Amniotic epithelial cell (primary cell): ENCODE data around the gene KLK13.

Source experiments
- DNase-seq: peaks from one replicate; pipeline ENCODE4 v3.0.0-alpha.2; 2010; ENCODE audit warnings: low read depth

Gene KLK13

DNA sequence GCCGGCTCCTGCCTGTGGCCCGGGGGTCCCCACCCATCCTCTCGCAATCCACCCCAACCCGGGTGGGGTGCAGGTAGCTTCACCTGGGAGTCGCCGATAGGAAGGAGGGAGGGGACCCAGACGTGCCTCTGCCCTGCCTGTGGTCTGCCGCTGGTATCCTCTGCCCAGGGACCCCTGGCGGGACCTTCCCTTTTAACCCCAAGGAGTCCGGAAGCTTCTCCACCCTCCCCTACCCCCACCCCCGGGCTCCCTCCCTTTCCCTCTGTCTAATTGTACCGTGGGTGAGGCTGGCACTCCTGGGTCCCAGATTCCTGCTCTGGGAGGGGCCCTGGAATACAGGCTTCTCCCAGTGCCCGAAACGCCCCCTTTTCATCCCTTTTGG, 45.4 kb downstream of the KLK13 start, which contains the start of gene KLK10:
Gene KLK10 (minus strand): TSS at position 166 of the 382 bp plus-strand sequence. CDS start 579 bp downstream, outside the sequence.
- DNase-seq: no peak

DNA sequence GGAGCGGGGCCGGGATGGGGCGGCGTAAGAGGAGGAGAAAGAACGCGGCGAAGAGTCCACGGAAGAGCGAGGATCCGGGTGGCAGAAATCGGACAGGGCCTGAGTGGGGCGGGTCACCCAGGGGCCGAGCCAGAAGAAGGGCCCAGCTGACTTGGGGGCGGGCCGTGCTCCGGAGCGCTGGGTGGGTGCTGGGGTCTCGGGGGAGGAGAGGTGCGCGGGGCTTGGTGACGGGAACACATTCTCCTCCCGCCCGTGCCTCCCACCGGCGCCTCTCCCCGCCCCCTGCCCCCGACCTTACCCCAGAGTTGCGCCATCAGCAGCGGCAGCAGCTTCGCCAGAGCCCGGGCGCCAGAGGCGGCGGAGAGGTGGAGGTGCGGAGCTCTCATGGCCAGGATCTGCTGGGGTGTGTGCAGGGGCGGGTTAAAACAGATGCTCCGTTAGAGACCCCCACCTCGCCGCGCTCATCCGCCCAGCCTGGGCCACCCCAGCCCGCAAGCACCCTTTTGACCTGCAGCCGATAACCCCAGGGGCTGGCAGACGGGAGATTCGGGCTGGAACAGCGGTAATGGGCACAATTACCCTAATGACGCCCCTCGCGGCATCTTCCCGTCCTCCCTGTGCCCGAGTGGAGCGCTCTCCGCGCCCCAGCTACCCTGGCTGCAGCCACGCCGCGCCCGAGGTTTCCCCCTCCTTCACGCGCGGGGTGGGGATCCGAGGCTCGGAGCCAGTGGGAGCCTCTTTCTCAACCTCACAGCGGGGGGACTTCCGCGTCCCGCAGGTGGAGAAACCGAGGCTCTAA, 45.9 kb downstream of the KLK13 start:
- DNase-seq: peak; percentile 60

DNA sequence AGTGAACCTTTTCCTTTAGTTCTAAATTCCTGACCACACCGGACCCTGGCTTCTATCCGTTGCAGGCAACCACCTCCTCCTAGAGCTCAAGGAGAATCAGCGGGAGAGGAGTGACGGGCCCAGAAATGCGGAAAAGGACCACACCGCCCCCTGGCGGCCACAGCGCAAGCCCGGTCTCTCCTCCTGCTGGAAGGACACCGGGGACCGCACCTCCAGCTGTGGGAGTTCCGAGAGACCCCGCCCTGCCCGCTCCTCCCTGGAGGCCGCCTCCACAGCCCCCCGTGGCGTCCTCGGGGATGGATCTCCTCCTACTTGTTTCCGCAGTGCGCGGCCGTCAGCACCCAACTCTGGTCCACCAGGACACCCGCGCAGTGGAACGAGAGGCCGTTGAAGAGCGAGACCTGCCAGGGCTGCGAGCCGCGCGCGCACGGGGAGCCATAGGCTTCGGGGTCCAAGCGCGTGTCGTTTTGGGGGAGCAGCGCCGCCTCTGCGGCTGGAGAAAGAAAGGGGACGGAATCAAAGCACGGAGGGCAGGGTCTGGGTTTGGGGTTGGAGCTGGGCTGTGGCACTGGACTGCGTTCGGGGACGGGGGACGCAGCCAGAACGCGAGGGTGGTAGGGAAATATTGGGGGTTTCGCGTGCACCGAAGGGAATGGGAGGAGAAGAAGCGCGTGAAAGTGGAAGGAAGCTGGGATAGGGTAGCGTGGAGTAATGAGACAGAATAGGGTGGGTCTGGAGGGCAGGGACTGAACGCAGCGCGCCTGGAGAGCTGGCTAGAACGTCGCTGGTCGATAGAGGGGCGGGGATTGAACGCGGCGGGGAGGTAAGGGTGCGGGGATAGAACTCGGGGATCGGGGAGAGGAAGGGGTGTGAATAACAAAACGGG, 47.9 kb downstream of the KLK13 start:
- peak; percentile 28 for DNase-seq

DNA sequence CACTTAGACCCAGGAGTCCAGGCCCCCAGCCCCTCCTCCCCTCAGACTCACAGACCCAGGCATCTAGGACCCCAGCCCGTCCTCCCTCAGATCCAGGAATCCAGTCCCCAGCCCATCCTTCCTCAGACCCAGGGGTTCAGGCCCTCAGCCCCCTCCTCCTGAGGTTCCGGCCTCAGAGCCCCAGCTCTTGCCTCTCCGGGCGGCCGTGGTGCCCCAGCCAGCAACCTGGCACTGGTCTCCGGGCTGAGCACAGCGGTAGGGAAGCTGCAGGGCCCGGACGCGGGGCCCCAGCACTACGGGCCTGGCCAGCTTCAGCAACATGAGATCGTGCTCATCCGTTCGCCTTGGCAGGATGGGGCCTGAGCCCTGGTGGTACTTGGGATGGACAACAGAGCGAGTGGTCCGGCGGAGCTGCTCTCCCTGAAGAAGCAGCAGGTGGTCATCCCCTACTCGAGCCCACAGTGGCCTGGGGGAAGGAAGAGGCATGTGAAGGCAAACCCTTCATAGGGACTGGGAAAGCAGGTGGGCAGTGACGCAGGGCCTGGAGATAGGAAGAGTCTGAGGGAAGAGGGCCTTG, 49.1 kb downstream of the KLK13 start:
- no peak for DNase-seq

DNA sequence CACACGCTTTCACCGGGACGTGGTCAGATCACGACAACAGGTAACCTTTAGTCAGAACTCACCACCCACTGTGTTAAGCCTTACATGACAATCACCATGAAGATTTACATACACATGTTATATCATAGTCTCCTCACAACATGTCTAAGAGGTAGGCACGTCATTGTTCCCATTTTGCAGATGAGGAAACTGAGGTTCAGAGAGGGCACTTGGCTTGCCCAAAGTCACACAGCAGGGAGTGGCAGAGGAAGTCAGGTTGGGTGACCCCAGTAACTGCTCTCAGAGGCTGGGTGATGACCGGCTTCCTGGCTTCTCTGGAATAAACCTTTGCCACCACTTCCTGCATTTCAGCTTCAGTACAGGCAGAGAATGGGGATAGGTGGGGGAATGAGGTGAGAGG, 50.6 kb downstream of the KLK13 start:
- no peak for DNase-seq

DNA sequence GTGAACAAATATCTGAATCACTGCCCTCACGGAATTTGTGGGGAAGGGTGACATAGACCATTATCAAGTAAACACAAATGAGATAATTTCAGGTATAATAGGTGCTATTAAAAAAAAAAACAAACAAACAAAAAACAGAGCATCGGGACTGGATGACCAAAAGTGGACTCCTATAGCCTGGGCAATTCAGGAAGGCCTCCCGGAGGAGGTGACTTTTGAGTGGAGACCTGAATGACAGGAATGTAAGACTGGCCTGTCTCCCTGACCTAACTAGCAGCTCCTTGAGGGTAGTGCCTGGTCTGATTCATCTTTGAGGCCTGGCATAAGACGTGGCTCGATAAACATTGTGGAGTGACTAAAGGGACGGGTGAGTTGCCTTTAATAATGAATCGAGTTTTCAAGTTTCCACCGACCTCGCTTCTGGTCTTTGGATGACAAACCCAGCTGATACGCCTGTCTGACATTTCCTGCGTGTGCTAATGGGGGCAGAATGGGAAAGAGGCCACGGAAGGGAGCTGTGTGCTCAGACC, 52.2 kb downstream of the KLK13 start:
- DNase-seq: no peak

DNA sequence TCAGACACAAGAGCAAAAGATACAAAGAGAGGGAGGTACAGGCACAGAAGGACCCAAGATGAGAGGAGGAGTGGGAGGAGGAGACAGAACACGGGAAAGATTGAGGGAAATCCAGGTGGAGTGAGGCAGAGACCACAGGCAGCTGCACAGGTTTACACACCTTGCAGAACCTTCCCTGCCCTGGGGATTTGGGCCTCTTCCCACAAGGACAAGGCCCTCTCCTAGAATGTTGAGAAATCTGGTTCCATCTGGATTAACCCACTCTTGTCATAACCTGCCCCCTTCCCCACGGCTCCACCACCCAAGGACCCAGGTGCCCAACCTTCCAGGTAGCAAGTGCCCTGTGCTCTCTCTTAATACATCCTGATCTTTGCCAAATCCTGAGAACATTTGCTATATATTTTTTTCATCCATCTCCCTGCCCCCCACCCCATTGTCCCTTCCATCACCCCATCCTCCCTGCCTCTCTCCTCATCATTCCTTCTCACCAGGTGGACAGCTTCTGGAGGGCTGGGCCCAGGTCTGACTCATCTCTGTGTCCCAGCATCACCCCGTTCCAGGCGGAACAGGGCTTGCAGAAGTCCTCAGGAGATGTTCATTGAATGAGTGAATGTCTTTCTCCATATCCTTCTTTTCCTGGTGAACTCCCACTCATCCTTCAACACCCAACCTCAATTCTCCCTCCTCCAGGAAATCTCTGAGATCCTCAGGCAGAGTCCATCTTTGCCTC, 54.7 kb downstream of the KLK13 start:
- no peak for DNase-seq

DNA sequence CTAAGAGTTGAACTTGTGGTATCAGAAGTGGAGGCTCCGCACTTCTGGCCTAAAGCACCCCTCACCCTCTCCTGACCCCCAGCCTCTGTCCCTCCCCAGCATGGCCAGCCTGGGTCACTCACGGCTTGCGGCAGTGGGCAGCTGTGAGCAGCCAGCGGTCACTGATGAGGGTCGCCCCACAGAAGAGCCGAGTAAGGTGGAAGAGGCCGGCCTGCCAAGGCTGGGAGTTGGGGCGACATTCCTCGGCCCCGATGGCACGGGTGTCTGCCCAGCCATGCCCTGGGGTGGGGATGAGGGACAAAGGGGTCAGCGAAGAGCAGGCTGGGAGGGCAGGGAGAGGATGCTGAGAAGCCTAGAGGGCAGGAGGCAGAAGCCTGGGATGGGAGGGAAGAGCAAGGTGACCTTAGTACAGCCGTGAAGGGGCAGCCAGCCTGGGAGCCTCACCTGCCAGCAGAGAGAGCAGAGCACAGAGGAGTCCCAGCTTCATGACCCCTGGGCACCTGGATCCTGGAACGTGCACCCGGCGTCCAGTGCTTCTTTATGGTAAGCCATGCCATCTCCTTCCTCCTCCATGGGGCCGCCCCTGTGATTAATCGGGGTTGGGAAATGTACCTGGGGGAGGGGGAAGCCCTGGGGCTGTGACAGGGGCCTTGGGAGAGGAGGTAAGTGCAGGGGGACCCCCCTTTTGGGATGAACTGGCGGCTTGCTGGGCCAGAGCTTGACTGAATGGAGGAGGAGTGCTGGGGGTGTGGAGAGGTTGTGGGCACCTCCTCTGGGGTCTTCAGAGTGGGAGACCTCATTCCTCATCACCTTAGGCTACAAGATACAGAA, 55.6 kb downstream of the KLK13 start:
- DNase-seq: no peak

DNA sequence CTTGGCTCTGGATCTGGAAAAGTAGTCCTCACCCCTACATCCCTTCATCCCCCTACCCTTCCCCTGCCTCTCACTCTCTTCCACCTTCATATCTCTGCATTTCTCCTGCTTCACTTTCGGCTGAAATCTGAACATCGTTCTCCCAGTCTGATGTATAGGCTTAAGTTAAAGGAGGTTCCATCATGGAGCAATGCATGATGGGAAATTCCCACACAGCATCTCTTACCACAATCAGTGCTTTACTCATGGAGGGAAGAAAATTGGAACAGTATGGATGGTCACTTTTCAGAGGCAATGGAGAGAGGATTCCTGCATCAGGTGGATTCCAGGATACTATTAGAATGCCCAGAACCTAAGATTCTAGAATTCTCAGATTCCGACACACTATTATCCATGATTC, 57.4 kb downstream of the KLK13 start:
- no peak for DNase-seq

DNA sequence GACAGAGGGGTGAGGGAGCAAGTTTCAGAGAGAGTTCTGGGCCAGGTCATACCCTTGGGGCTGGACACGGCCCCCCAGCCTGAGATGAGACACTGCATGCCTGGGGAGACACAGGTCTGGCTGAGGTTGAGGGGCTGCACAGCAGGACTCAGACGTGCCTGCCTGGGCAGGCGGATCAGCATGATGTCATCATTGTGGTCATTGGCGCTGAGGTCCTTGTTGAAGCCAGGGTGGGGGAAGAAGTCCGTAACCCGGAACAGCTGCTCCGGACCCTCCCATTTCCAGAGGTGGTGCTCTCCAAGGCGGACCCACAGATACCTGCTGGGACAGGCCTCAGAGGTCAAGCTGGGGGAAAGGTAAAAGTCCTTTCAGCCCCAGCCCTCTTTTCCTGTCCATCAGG, 58.5 kb downstream of the KLK13 start:
- no peak for DNase-seq
